NCI-H446 treated with DMSO at 0.1 percent for 48 hours (cell line): ENCODE data around the gene GANC.

Experiments used
- DNase-seq: peaks from one replicate; lab custom pipeline; 2025; lab: John Stamatoyannopoulos, UW

Gene GANC

DNA sequence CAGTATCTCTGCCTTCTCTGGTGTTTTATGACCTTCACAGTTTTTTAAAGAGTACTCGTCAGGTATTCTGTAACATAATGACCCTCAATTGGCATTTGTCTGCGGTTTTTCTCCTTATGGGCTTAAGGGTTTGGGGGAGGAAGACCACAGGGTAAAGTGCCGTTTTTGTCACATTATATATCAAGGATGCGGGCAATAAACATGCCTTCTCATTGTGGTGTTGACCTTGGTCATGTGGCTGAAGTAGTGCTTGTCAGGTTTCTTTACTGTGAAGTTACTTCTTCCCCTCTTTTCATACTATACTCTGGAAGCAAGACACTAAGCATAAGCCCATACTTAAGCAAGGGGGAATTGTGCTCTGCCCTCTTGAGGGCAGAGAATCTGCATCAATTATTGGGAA, 102.9 kb downstream of the GANC start:
- no peak for DNase-seq

DNA sequence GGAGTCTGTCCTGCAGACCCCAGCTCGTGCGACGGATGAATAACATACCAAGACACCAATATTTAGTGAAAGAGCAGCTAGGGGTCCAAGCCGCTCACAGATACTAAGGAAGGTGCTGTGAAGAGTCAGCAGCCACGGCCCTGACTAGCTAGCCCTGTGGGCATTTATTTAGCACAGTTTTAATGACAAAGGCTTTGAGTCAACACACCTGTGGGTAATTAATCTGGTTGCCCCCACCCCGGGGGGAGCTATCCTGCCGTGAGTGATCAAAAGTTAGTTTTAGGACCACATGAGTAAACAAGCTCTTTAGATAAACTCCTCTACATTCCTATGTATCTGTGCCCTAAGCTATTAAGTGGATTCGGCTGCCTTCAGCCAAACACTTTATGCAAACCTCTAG, 105.0 kb downstream of the GANC start:
- no peak for DNase-seq

DNA sequence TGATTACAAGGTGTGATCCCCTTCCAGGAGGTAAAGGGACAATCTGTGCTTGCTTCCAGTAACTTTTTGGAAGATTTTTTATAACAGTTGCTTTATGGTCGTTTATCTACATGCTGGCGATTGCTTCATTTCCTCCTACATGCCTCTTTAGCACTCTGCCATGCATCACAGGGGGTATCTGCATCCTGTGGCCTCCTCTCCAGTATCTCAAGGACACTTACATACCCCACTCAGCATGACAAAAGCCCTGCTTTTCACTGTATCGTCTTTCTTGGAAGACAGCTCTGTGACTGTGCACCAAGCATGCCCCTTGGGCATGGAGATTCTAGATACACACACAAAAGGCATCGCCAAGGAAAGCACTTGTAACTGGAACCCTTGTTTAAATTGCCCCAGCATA, 111.6 kb downstream of the GANC start:
- DNase-seq, result no peak

DNA sequence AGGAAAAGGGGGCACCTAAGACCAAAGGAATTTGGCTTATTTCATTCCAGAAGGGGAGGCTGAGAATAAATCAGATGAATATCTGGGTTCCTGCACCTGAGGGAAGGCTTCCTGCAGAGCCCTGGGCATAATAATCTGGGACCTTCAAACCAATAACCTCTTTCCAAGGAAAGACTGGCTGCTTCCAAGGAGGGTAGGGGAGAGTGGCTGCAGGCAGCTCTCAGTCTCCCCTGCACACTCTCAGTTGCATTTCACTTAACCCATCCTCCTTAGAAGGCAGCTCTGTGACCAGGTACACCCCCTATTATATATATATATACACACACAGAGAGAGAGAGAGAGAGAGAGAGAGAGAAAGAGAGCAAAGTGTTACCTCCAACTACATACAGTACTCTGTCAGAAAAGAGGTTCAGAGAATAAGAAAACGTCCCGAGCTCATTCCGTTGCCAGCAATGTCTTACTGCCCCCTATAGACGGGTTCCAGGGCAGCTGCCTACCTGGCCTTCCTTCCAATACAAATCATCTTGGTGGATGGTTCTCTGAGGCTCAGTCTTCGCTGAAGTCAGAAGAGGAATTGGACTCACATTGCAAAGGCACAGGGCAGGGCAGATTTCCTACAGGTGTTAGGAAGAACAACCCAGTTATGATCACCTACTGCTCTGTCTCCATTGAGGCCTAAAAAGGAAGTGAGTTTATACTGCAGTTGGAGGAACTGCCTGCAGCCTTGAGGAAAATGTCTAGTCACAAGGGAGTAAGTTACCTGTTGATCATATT, 112.4 kb downstream of the GANC start:
- no peak for DNase-seq

DNA sequence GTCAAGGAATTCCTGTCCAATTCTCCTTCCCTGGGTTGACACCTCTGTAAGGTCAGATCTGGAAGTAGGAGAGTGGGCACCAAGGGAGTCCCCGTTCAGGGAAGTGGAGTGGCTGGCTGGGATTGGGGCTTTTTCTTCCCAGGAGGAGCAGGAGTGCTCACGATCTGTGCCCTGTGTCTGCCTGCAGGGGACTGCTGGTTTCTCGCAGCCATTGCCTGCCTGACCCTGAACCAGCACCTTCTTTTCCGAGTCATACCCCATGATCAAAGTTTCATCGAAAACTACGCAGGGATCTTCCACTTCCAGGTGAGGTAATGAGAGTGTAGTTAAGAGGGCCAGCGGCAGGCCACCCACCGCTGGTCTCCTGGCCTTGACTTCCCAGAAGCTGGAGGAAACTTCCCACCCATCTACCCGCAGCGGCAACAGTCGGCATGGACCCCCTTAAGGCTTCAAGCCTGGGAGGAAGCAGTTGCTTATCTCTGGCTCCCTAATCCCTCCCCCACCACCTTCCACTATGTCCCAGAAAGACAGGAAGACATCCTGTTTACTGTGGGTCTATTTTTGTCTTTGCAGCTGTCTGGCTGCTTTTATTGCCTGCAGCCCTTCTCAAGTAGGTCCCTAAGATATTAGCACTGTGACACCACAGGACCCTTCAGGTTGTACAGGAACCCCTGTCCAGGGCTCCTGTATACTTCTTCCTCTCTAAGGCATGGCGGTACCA, 113.1 kb downstream of the GANC start:
- no peak for DNase-seq

DNA sequence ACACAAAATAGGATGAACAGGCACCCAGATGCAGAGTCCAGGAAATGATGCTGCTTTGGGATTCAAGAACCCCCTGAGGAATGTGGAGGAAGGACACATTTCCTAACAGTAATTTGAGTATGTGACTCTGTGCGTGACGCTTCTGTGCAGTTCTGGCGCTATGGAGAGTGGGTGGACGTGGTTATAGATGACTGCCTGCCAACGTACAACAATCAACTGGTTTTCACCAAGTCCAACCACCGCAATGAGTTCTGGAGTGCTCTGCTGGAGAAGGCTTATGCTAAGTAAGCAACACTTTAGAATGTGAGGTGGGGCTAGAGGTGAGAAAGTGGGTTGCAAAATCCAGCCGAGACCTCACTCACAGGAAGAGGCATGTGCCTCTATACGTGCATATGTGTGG, 114.6 kb downstream of the GANC start:
- no peak for DNase-seq

DNA sequence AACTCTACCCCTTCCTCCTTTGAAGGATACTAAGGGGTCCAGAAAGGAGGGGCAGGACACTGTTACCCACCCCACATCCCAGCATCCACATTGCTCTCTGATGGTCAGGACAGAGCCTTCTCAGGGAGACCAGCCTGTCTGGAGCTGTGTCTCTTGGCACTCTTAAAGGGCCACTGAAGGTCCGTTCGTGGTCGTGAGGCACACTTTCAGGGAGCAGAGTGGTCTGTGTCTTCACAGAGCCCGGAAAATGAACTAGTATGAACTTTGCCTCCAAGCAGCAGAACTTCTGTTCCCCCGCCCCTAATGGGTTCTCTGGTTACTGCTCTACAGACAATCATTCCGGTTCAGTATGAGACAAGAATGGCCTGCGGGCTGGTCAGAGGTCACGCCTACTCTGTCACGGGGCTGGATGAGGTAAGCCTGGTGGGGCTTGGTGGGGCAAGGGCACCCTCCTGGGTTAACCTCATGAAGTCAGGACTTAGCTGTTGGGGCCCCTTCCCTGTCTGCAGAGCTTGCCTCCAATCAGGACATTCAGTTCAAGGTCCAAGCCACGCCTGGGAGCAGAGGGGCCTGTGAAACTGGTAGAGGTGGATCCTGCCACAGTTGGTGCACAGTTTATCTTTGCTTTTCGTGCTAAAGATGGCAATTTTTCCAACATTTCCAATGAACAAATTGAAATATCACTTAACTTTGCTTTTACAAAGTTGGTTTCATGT, 119.5 kb downstream of the GANC start:
- no peak for DNase-seq

DNA sequence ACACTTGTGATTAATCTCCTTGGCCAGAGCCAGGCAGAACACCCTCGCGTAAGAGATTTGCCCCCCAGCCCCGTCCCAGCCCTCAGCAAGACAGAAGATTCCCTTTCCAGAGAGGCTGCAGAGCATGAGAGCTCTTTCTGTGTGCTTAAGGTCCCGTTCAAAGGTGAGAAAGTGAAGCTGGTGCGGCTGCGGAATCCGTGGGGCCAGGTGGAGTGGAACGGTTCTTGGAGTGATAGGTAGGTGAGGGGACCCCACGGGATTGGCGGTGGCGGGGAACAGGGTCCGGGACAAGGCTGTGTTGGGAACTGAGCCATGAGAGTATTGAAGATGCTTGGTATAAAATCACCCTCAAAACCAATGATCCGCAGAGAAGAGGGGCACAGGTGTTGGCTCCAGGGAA, 121.1 kb downstream of the GANC start:
- DNase-seq, result no peak

DNA sequence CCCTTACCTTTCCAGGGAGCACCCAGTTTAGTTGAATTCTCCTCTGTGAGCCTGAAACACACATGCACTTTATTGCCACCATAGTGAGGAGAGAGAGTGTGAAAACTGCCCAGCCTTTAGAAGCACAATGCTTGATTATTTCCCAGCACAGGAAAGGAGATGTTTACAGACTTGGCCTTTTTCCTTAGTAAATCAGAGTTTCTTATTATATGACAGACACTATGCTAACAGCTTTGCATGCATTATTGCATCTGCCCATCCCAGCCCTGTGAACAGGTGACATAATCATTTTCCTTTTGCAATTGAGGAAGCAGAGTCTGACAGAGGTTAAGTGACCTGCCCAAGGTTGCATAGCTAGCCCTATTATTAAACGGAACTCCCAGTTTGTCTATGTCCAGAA, 122.8 kb downstream of the GANC start:
- DNase-seq, result no peak

DNA sequence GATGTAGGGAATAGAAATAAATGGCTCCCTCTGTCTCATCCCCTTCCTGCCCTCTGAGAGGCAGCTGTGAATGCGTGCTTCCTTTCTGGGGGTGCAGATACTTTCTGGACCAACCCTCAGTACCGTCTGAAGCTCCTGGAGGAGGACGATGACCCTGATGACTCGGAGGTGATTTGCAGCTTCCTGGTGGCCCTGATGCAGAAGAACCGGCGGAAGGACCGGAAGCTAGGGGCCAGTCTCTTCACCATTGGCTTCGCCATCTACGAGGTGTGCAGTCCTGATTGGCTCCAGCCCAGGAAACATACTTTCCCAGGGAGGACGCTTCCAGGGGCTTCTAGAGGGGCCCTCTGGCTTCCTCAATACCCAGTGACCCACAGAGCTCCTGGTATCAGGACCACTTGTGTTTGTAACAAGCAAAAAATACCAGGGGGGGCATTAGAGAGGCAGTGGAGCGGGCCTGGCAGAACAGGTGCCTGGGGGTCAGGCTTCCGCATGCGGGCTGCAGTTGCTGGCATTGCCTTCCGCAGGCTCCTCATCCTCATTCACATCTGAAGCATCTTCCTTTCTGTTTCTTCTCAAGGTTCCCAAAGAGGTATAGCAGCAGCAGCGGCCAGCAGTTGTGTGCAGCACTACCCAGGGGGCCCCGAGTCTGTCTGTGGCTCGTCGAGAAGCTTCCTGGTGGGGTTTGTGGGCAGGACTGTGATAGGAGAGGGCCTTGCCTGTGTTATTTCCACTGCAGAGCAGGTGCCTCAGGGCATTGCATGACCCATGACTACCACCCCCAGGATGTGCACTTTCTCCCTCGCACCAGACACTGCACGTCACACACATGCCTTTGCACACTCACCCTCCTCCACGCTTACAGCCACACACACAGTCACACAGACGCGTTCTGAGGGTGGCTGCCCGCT, 128.8 kb downstream of the GANC start:
- no peak for DNase-seq

DNA sequence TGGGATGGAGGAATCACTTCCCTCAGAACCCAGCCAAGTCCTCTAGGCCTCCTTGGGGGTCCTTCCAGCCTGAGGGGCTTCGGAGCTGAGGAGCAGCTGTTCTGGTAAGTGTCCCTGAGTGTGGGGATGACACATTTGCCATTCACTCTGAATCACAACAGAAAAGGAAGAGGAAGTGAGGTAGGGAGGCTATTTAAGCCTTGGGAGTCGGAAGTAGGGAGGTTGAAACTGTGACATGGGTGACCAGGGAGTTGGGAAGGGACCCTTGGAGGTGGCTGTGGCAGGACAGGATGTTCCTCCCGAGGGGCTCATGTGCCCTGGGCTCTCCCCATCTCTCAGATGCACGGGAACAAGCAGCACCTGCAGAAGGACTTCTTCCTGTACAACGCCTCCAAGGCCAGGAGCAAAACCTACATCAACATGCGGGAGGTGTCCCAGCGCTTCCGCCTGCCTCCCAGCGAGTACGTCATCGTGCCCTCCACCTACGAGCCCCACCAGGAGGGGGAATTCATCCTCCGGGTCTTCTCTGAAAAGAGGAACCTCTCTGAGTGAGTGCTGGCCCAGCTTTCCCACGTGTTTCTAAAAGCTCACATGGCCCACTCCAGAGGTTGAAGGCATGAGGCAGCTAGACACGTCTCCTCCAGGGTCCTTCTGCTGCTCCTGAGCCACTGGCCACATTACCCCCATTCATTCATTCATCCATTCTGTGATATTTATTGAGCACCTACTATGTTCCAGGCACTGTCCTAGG, 129.6 kb downstream of the GANC start:
- no peak for DNase-seq

DNA sequence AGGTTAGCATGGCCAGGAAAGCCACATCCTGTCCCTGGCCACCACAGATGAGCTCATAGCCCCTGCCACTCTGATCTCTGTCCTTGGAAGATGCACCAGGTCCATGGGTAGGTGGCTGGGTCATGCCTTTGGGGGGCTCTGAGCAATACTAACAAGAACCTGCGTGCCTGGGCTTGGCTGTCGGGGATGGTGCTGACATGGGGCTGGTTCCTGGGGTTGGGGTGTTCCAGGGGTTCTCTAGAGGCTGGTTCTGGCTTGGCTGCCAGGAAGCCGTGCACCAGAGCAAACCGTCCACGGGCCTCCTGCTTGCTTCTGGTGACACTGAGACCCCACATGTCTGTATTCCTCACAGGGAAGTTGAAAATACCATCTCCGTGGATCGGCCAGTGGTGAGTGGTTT, 130.4 kb downstream of the GANC start:
- no peak for DNase-seq

DNA sequence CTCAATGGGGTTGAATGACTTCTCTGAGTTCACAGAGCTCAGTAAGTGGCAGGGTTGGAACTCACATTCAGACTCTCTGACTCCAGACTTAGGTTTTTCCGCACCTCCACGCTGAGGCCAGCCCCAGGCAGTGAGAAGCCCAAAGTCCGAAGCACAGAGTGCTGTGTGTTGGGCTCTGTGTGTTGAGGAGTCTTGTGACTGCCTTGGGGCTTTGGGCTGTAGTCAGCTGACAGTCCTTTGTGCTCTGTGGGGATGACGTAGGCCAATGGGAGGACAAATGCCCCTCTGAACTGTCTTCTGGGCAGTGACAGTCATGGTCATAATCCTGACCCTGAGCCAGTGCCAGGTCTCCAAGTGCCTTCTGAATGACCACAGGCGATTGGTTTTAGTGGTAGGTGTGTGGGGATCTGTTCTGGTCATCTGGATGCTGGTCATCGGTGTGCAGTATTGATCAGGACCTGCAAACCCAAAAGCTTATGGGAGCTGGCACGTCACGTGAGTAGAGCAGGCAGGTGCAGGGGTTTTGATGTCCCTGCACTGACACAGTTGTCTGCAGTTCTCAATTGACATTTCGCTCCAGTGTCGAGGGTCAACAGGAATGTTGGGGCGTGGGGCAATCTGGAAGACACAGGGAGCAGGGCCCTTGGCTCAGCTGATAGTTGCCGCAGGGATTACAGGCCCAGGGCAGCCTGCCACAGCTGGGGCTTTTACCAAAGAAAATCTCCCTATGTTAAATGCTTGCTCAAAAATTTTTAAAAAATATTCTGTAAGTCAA, 131.6 kb downstream of the GANC start:
- DNase-seq, result no peak

DNA sequence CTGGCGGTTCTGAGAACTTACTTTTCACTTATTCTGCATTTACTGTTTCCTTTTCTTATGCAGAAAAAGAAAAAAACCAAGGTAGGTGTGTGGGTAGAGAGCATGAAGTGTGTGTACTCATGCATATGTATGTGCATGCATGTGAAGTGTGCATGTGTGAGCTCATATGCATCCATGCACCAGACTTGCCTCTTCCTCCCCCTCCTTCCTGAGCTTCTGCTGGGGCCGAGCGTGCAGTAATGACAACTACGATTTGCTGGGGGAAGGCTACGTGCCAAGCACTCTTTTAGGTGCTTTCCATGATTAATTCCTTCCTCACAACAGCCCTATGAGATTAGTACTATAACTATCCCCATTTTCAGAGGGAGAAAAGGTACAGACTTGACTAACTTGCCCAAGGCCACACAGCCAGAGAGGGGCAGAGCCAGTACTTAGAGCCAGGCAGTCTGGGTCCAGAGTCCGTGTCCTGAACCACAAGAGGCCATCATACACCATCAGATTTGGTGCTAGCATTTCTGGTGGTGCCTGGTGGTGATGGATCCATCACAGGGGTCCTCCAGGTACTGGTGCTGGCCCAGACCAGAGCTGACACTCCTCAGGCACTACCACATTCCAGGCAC, 133.0 kb downstream of the GANC start:
- DNase-seq, result no peak
